Fibroblast of mammary gland (primary cell): ENCODE data around the gene NMUR2.

Experiments
- DNase-seq: peaks from one replicate; pipeline ENCODE4 v3.0.0-alpha.2; 2010; ENCODE audit warnings: low read depth
- H3K4me3 ChIP-seq: 2 replicates; pipeline ENCODE4 v1.5.1; 2011; ENCODE audit warnings: low read depth, mild to moderate bottlenecking, low read length, moderate library complexity; ENCODE audit not compliant: control insufficient read depth
- CTCF ChIP-seq: conservative IDR thresholded peaks from 2 replicates; pipeline ENCODE4 v1.5.1; 2011; ENCODE audit warnings: low read depth, low read length, inconsistent platforms; ENCODE audit not compliant: control insufficient read depth, insufficient read depth

NMUR2 gene

GRCh38 chr5:152422081-152422480 lies 17.0 kb upstream of the NMUR2 start:
- no peak for TF ChIP-seq CTCF
- no peak overlapping the region for H3K4me3 ChIP-seq
- DNase-seq: no peak

- H3K4me3 ChIP-seq: no peak overlapping the region
- DNase-seq: no peak
- TF ChIP-seq CTCF: no peak
Observed at GRCh38 chr5:152412129-152412528, 7.0 kb upstream of the NMUR2 start.

- no peak for TF ChIP-seq CTCF
- no peak for DNase-seq
- no peak overlapping the region for H3K4me3 ChIP-seq
Observed at GRCh38 chr5:152406082-152406481, 1.0 kb upstream of the NMUR2 start.

- no peak for TF ChIP-seq CTCF
- H3K4me3 ChIP-seq: no peak overlapping the region
- no peak for DNase-seq
Observed at GRCh38 chr5:152404494-152404893, 585 bp downstream of the NMUR2 start.

- no peak for DNase-seq
- no peak overlapping the region for H3K4me3 ChIP-seq
- TF ChIP-seq CTCF: no peak
Observed at GRCh38 chr5:152403046-152403445, 2.0 kb downstream of the NMUR2 start.

- no peak overlapping the region for H3K4me3 ChIP-seq
- no peak for TF ChIP-seq CTCF
- DNase-seq: no peak
Observed at GRCh38 chr5:152400846-152401245, 4.2 kb downstream of the NMUR2 start.

GRCh38 chr5:152397581-152397980 lies 7.5 kb downstream of the NMUR2 start:
- no peak for TF ChIP-seq CTCF
- no peak for DNase-seq
- no peak overlapping the region for H3K4me3 ChIP-seq
